Activated naive CD4-positive, alpha-beta T cell treated with anti-CD3 and anti-CD28 coated beads, Interleukin-2, amount 50 U/mL, for 16 hours (primary cell): ENCODE measurements around the gene EFNA5.

Experiments used
- DNase-seq: peaks from one replicate; pipeline ENCODE4 v3.0.0-alpha.2; 2020

EFNA5 gene

DNA sequence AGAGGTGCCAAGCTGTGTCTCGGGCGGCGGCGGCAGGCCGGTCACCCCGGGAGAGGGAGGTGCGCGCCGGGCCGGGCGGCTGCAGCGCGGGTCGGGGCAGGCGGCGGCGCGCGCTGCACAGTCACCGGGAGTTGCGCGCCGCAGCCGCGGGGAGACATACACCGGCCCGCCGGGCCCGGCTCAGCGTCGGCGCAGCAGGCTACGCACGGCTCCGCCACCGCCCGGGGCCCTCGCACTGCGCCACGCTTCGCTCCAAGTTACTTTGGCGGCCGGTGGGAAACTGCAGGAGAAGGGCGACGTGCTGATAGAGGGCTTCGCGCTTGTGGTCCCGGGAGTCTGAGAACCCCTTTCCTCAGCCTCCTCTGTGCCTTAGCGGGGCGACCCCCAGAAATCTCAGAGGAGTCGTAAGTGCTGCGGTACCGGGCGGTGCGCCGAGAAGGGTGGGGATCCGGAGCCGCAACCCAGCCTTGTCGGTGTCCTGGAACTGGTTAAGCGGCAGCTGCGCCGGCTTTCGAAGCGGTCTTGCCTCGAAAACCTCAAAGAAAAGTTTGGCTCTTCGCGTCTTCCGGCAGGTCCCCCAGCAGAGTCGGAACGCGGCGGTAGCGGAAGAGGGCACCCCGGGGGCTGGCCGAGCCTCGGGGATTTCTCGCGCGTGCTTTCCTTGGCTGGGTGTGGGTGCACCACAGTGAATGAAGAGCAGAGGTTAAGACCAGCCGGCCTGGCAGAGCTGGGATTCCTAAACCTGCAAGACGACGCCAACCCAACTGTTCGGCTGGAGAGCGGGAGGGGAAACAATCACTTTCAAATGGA is at the start of gene EFNA5:
Gene EFNA5 (minus strand): TSS at position 6 of the 810 bp plus-strand sequence.
- DNase-seq: peak; percentile 19

DNA sequence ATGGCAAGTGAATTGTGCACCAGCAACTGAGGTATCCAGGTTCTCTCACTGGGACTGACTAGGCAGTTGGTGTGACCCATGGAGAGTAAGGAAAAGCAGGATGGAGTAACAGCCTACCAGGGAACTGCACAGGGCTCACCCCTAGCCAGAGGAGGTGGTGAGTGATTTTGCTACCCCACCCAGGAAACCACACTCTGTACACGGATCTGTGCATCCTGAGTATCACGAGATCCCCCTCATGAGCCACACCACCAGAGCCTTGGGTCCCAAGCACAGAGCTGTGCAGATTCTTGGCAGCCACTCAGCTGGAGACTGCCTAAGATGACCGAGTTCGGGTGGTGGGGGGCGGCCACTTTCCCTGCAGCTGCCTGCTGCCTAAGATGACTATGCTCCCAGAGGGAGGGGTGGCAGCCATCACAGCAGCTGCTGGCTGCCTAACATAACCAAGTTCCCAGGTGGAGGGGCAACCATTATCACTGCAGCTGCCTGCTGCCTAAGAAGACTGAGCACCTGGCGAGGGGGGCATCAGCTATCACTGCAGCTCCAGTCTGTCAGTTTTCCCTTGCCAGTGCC is 48.4 kb upstream of the EFNA5 start:
- DNase-seq: no peak

GRCh38 chr5:107717816-107718215 is 47.1 kb upstream of the EFNA5 start:
- DNase-seq: no peak

GRCh38 chr5:107713228-107713627 is 42.5 kb upstream of the EFNA5 start:
- no peak for DNase-seq

DNA sequence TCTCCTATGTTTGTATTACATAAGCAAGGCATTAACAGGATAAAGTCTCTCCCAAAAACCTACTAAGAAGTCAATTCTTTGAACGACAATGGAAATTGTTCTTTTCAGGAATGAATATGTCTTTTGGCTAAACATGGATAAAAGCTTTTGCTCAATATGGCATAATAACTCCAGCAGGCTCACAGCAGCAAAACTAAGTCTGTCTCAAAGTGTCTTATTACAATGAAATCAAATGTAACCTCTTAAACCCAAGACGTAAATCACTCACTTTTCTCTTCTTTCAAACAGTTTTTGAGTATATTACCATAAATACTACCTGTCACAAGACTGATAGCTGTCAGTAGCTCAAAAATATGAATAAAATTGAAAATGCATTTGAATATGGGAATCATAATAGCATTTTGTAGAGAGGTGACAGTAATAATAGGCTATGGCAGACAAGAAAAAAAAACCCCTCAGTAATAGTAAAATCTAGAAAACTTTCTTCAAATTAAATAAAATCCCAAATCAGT is 41.7 kb upstream of the EFNA5 start:
- no peak for DNase-seq

DNA sequence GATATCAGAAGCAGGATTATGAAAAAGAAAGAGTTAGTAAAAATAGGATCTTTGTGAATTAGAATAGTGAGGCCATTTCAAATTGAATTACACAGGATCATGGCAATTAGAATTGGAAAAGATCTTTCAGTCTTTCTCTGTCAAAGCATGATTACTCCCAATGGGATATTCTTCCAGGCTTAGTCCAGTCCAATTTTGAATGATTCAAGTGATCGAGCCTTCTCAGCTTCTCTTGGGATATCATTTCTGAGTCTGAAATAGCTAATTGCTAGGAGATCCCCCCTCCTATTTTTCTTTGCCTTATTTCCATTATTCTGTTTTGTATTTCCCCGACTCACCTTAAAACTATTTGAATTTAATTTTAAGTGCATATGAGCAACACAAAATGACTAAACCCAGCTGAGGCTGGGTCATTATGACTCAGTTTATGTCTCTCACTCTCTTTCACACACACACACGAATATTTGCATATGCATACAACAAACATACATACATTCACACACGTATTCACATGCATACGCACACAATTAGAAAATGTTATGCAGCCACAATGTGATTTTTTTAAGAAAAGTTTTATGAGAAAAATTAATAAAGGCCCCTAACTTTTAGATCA is 34.8 kb upstream of the EFNA5 start:
- DNase-seq: no peak

DNA sequence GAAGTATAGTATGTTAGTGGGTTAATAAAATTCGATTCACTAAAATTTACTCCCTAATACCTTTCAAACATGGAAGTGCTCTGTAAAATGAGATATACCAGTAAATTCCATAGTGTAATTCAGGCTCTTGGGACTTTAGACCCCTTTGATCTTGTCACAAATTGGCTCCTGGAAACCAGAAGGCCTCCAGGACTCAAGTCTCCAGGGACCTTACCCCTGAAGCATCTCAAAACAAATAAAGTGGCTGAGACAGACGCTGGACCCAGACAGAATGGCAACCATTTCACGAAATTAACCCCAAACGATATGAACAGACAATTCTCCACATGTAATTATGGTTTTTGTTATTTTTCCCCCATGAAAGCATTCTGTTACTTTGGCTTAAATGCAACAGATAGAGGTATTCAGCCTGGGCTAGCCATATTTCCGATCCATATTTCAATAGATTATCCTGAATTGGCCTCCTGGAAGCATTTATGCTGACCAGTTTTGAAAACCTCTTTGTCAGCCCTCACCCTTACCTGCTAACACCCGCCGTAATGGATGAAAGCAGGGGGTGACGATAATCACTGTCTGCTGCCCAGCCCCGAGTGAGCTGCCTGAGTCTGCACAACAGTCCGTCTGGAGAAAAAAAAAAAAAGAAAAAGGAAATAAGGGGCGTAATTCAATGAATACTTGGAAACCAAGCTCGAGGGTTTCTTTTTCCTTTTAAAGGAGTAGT is 34.1 kb upstream of the EFNA5 start:
- DNase-seq: no peak

GRCh38 chr5:107700481-107700880 is 29.7 kb upstream of the EFNA5 start:
- no peak for DNase-seq

DNA sequence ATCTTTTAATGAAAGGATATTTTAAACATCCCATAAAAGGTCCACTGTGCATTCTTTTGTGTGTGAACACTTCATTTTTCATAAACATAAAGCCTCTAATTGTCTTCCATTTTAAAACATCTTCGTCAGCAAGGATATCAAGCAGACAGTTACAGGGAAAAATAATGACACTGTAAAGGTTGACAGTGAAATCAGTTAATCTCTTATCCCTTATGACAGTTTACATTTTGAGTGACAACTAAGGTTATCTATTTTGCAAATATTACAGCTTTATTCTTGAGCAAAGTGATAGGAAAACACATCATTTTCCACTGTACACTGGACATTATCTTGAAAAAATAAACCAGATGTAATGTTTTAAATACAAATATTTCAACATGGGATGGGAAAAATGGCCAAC is 28.7 kb upstream of the EFNA5 start:
- DNase-seq: no peak

DNA sequence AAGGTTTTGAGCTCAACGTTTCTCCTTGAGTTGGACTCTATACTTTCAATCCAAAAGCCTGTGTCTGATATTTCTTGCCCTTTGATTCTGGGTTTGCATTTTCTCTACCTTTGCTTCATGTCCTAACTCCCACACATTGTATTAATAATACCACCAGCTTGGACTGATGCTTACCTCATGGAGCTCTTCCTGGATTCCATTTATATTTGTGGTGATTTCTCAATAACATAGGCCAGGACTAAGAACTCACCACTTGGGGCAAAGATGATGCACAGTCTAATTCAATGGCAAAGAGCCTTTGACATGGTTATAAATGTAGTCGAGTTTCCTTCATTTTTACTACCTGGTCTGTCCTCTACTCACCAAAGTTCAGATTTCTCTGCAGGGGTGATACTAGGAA is 27.5 kb upstream of the EFNA5 start:
- no peak for DNase-seq

DNA sequence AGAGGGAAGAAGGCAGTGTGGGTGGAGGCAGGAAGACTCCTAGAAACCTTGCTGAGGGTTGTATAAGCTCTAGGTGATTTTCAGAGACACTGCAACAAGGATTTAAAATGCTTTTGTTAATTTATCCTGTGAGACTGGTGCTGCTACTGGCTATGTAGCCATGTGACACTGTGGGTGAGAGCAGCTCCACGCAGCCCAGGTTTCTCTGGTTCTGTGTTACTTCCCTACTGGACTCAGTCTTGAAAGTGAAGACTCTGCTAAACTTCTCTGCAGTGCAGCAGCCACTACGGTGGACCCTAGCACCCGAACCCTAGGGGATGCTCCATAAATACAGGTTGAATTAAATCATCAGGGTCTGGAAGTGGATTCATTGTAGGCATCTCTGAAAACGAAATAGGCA is 25.8 kb upstream of the EFNA5 start:
- DNase-seq: no peak

DNA sequence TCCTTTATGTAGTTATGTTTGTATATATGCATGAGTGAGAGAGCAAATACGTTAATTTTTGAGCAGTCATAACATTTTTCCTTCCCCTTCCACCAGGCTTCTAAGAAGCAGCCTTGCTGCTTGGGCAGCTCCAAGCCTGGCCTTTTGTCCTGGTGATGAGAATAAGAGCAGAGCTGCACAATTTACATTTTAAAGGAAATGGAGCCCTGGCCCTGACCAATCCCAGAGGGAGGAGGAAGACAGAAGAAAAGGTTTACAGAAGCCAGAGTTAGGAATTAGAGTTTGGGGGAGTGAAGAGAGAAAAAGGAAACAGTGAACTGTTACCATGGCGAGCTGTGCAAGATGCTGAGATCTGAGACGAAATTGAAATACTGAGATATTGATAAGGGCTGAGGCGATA is 25.3 kb upstream of the EFNA5 start:
- DNase-seq: no peak

GRCh38 chr5:107687937-107688336 is 17.2 kb upstream of the EFNA5 start:
- no peak for DNase-seq

DNA sequence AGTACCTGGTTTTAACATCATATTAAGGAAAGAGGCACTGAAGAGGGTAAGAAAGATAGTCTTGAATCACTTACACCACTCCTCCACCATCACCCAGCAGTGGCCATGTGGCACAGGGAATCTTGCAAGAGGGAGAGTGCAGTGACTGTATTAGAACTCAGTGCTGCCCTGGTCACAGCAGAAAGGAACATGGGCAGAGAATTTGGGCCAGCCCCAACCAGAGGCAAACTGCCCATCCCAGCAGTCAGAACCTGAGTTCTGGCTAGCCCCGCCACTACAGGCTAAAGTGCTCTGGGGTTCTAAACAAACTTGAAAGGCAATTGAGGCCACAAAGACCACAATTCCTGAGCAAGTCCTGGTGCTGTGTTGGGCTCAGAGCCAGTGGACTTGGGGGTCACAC is 16.7 kb upstream of the EFNA5 start:
- DNase-seq: no peak

DNA sequence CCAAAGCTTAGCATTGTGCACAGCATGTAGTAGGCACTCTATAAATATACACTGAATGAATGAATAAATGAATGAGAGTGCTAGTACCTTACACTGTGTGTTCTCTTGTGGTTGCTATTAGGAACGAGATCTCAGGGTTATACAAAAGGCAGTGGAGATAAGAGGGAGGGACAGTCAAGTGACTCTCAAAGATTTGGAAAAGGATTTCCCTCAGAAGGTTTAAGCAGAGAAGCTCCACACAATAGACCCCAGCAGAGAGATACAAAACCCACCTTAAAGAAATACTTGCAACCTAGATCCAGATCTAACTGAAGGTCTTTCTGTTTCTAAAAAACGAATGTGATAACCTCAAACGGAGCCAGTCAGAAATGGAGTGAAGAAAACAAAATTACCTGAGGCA is 11.8 kb upstream of the EFNA5 start:
- no peak for DNase-seq

DNA sequence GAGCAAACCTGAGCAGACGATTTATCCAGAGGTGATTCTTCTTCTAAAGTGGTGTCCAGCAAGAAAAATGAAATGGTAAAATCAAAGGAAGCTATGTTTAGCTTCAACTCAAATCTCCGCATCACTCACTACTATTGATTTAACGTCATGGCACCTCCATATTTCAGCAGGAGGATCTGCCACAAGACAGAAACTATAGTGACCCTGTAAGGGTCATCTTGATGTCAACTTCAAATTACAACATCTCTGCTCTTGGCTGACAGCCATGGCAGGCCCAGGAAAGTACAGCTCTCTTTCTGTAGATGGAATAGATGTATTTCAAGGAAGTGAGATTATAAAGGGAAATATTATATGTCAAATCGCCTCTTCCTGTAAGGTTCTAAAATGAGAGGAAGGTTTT is 10.1 kb upstream of the EFNA5 start:
- DNase-seq: no peak

- DNase-seq: no peak
Observed at GRCh38 chr5:107680099-107680498, 9.4 kb upstream of the EFNA5 start.

DNA sequence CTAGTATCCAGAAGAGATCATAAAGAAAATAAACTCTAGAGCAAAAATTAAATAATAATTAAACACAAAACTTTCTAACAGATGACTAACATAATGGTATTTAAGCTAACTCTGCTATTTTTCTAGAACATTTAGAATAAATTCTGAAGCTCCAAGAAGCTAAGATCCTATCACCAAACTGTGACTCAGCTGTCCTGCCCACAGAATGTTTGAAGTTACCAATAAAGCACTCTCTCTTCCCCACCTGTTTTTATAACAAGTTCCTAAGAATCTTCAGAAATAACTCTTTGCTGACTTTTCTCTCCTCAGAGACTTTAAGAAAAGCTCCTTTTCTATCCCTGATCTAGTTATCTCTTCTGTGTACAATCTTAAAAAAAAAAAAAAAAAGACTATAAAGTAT is 6.0 kb upstream of the EFNA5 start:
- DNase-seq: no peak

GRCh38 chr5:107675201-107675600 is 4.5 kb upstream of the EFNA5 start:
- no peak for DNase-seq

DNA sequence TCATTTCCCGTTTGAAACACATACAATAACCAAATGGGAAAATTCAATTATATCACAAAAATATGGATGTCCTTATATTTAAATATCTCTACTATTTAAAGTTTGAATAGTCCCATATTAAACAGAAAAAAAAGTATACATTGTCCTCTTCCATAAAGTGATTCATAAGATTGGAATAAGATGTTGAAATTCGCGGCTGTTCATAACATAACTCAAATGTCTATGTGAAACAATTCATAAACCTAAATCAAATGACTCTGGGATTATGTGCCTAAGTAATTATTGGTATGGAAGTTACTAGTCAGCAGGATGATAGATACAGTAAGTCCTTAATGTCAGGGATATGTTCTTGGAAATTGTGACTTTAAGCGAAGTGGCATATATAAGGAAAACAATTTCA is 3.9 kb upstream of the EFNA5 start:
- DNase-seq: no peak

DNA sequence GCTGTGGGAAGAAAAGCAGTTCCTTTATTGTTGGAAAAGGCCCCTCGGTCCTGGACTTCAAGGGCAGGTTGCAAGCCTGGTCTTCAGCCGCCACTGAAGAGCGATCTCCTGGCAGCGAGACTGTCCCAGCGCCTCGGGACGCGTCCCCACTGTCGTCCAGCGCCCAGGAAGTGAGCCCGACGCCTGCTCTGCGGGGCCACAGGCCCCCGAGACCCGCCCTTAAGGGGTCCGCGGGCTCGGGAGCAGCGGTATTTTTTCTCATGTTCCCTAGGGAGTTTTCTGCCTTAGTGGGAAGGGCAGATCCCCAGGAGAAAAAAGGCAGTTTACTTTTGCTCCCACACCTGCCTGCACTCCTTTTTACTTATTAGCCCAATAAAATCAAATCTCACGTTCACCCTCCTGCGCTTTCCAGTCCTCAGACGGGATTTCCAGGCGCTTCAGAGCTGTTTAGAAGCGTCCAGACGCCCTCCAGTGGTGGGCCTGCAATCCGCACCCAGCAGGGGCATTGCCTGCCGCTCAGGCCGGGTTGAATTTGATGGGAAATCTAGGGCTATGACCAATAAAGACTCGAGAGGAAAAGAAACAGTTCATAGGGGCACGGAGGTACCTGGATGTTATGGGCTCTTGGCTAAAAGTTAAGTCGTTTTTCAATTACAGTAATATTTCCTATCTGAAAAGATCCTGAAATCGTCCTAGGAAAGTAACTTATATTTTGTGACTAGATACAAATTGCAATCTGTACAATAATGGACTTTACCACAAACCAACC is 2.8 kb upstream of the EFNA5 start:
- DNase-seq: peak; percentile 76

DNA sequence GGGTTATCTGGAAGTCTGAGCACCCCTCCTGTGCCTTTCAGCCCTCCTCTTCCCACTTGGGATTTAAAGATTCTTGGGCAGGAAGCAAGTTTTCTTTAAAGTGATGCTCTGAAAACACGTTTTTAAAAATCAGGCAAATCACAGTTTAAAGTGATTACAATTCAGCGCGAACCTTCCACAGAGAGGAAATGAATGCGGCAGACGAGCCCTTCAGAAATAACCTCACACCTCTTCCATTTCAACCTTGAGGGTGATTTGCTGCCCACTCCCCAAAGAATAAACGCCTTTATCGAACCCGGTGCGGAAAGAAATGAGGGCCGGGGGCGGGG is 2.3 kb upstream of the EFNA5 start:
- DNase-seq: no peak
